Hematopoietic multipotent progenitor cell treated with erythropoietin and hydrocortisone succinate and interleukin-3 and kit ligand, for 17 days (in vitro differentiated cells): ENCODE measurements around the gene CYP27C1.

ENCODE experiments used
- DNase-seq: peaks from one replicate; pipeline ENCODE4 v3.0.0-alpha.2; 2015; ENCODE audit warnings: low spot score

CYP27C1 gene

GRCh38 chr2:127193164-127193966 lies 26.7 kb downstream of the CYP27C1 start:
- no peak for DNase-seq

- no peak for DNase-seq
Observed at GRCh38 chr2:127191331-127192219, 28.5 kb downstream of the CYP27C1 start.

GRCh38 chr2:127188797-127189196 lies 31.3 kb downstream of the CYP27C1 start:
- DNase-seq, result no peak

GRCh38 chr2:127187831-127188230 lies 32.3 kb downstream of the CYP27C1 start:
- DNase-seq, result no peak

GRCh38 chr2:127187081-127187775 lies 32.9 kb downstream of the CYP27C1 start:
- no peak for DNase-seq

GRCh38 chr2:127185705-127186104 lies 34.4 kb downstream of the CYP27C1 start:
- DNase-seq, result no peak

- DNase-seq, result no peak
Observed at GRCh38 chr2:127185093-127185492, 35.0 kb downstream of the CYP27C1 start.

- no peak for DNase-seq
Observed at GRCh38 chr2:127183771-127184170, 36.3 kb downstream of the CYP27C1 start.

- DNase-seq, result no peak
Observed at GRCh38 chr2:127182626-127183458, 37.3 kb downstream of the CYP27C1 start.

- DNase-seq, result no peak
Observed at GRCh38 chr2:127181851-127182250, 38.2 kb downstream of the CYP27C1 start.

GRCh38 chr2:127179766-127180165 lies 40.3 kb downstream of the CYP27C1 start:
- DNase-seq, result no peak

GRCh38 chr2:127177617-127178263 lies 42.4 kb downstream of the CYP27C1 start:
- DNase-seq, result no peak

GRCh38 chr2:127176371-127177311 lies 43.5 kb downstream of the CYP27C1 start:
- no peak for DNase-seq

- DNase-seq, result no peak
Observed at GRCh38 chr2:127175751-127176354, 44.2 kb downstream of the CYP27C1 start.

GRCh38 chr2:127175041-127175721 lies 44.9 kb downstream of the CYP27C1 start:
- no peak for DNase-seq

- no peak for DNase-seq
Observed at GRCh38 chr2:127174640-127175039, 45.5 kb downstream of the CYP27C1 start.

GRCh38 chr2:127174136-127174535 lies 46.0 kb downstream of the CYP27C1 start:
- no peak for DNase-seq

- no peak for DNase-seq
Observed at GRCh38 chr2:127173057-127173456, 47.0 kb downstream of the CYP27C1 start.

- DNase-seq, result no peak
Observed at GRCh38 chr2:127172306-127172705, 47.8 kb downstream of the CYP27C1 start.
